Activated CD4-positive, alpha-beta T cell treated with anti-CD3 and anti-CD28 coated beads, Interleukin-10, Interleukin-2, amounts not matched to agents 100 ng/mL and 50 ng/mL, durations not matched to agents 16 hours and 8 hours (primary cell): Measurements from ENCODE around the gene SH3RF1.
"Not testable (repeated sequence)": the region's sequence is repeated elsewhere in the genome, so short reads cannot be mapped to it uniquely, and the experiment has no call there.

Experiments used
- DNase-seq: peaks from one replicate; pipeline ENCODE4 v3.0.0-alpha.2; 2020

SH3RF1 gene

GRCh38 chr4:169222761-169223160 lies 48.0 kb downstream of the SH3RF1 start:
- no peak for DNase-seq

GRCh38 chr4:169221662-169222061 lies 49.1 kb downstream of the SH3RF1 start:
- no peak for DNase-seq

GRCh38 chr4:169220854-169221411 lies 49.8 kb downstream of the SH3RF1 start:
- no peak for DNase-seq

- no peak for DNase-seq
Measured at GRCh38 chr4:169220447-169220846, 50.3 kb downstream of the SH3RF1 start.

GRCh38 chr4:169219440-169219839 lies 51.3 kb downstream of the SH3RF1 start:
- DNase-seq = no peak

GRCh38 chr4:169215656-169216055 lies 55.1 kb downstream of the SH3RF1 start:
- DNase-seq = no peak

- no peak for DNase-seq
Measured at GRCh38 chr4:169212981-169213380, 57.8 kb downstream of the SH3RF1 start.

GRCh38 chr4:169210504-169211118 lies 60.1 kb downstream of the SH3RF1 start:
- DNase-seq = no peak

GRCh38 chr4:169209388-169209883 lies 61.3 kb downstream of the SH3RF1 start:
- no peak for DNase-seq

- no peak for DNase-seq
Measured at GRCh38 chr4:169208516-169208915, 62.2 kb downstream of the SH3RF1 start.

- DNase-seq = no peak
Measured at GRCh38 chr4:169208090-169208455, 62.7 kb downstream of the SH3RF1 start.

- no peak for DNase-seq
Measured at GRCh38 chr4:169207436-169208089, 63.2 kb downstream of the SH3RF1 start.

- DNase-seq = no peak
Measured at GRCh38 chr4:169205744-169206080, 65.0 kb downstream of the SH3RF1 start.

GRCh38 chr4:169205075-169205743 lies 65.5 kb downstream of the SH3RF1 start:
- DNase-seq = no peak

GRCh38 chr4:169203891-169204290 lies 66.9 kb downstream of the SH3RF1 start:
- no peak for DNase-seq

- not testable (repeated sequence) for DNase-seq
Measured at GRCh38 chr4:169203278-169203677, 67.5 kb downstream of the SH3RF1 start.

- no peak for DNase-seq
Measured at GRCh38 chr4:169202878-169203277, 67.9 kb downstream of the SH3RF1 start.

- DNase-seq = no peak
Measured at GRCh38 chr4:169202145-169202699, 68.5 kb downstream of the SH3RF1 start.

GRCh38 chr4:169201222-169202144 lies 69.3 kb downstream of the SH3RF1 start:
- DNase-seq = no peak

- DNase-seq = no peak
Measured at GRCh38 chr4:169200361-169201030, 70.3 kb downstream of the SH3RF1 start.

GRCh38 chr4:169199184-169199583 lies 71.6 kb downstream of the SH3RF1 start:
- DNase-seq = no peak

- no peak for DNase-seq
Measured at GRCh38 chr4:169198167-169198566, 72.6 kb downstream of the SH3RF1 start.
